ENCODE data around the gene GPT2. TPM values are rescaled to one million over a fixed set of nuclear protein-coding genes. Genes with fewer than 3 reads are reported as not detected.
A peak's percentile ranks its signal among the peaks of the same experiment; 100 is the strongest.

Gene GPT2
- total RNA-seq: 30.5 and 35.0 TPM in 2 replicates
- long read RNA-seq, partial matches to known transcripts: 12 of 22 reads
- long read RNA-seq, other reads (novel, unspliced or antisense): 6 of 22 reads

- Mint-ChIP-seq H3K4me1 (ENCODE audit: unreplicated experiment) (peaks cover 37% of the 10 kb centered on the region), H3K9me3 (ENCODE audit: unreplicated experiment) (no peaks in the 10 kb centered on the region), H3K27ac (ENCODE audit: unreplicated experiment) (peak within 1 kb of the TSS; percentile 91), H3K4me3 (ENCODE audit: unreplicated experiment) (peak within 1 kb of the TSS; percentile 95), H3K36me3 (ENCODE audit: unreplicated experiment) (no peaks in the 10 kb centered on the region), H3K27me3 (ENCODE audit: unreplicated experiment) (peaks cover 11% of the 10 kb centered on the region)
- peak; percentile 21 for TF ChIP-seq CTCF (IDR thresholded peaks at IDR 0.05)
- peak; percentile 99 for DNase-seq (ENCODE audit: extremely low spot score, unreplicated experiment)
Measured at GRCh38 chr16:46883690-46884512, at the start of gene GPT2. GPT2 (plus strand) TSS chr16:46884362; CDS start chr16:46884716, 354 bp downstream.

GRCh38 chr16:46836534-46837530, 47.3 kb upstream of the GPT2 start:
- H3K36me3 Mint-ChIP-seq (ENCODE audit: unreplicated experiment): no peaks in the 10 kb centered on the region
- no peaks in the 10 kb centered on the region for H3K9me3 Mint-ChIP-seq (ENCODE audit: unreplicated experiment)
- no peak for DNase-seq (ENCODE audit: extremely low spot score, unreplicated experiment)
- no peak overlapping the region for H3K27ac Mint-ChIP-seq (ENCODE audit: unreplicated experiment)
- no peaks in the 10 kb centered on the region for H3K4me1 Mint-ChIP-seq (ENCODE audit: unreplicated experiment)
- TF ChIP-seq CTCF (IDR thresholded peaks at IDR 0.05): no peak
- H3K4me3 Mint-ChIP-seq (ENCODE audit: unreplicated experiment): no peak overlapping the region
- H3K27me3 Mint-ChIP-seq (ENCODE audit: unreplicated experiment): peaks cover 30% of the 10 kb centered on the region

- Mint-ChIP-seq H3K4me1 (ENCODE audit: unreplicated experiment) (no peaks in the 10 kb centered on the region), H3K27ac (ENCODE audit: unreplicated experiment) (no peak overlapping the region)
Measured at GRCh38 chr16:46839986-46840443, 44.1 kb upstream of the GPT2 start.

GRCh38 chr16:46842192-46842895, 41.8 kb upstream of the GPT2 start:
- Mint-ChIP-seq H3K9me3 (ENCODE audit: unreplicated experiment) (peaks cover 4% of the 10 kb centered on the region), H3K27ac (ENCODE audit: unreplicated experiment) (no peak overlapping the region), H3K4me1 (ENCODE audit: unreplicated experiment) (no peaks in the 10 kb centered on the region), H3K4me3 (ENCODE audit: unreplicated experiment) (no peak overlapping the region), H3K27me3 (ENCODE audit: unreplicated experiment) (peaks cover 10% of the 10 kb centered on the region), H3K36me3 (ENCODE audit: unreplicated experiment) (no peaks in the 10 kb centered on the region)
- no peak for TF ChIP-seq CTCF (IDR thresholded peaks at IDR 0.05)
- DNase-seq (ENCODE audit: extremely low spot score, unreplicated experiment): no peak

More at GRCh38 chr16:46839986-46840443, 44.1 kb upstream of the GPT2 start:
- Mint-ChIP-seq H3K27me3 (ENCODE audit: unreplicated experiment) (peaks cover 14% of the 10 kb centered on the region), H3K4me3 (ENCODE audit: unreplicated experiment) (no peak overlapping the region), H3K36me3 (ENCODE audit: unreplicated experiment) (no peaks in the 10 kb centered on the region), H3K9me3 (ENCODE audit: unreplicated experiment) (peaks cover 4% of the 10 kb centered on the region)
- no peak for DNase-seq (ENCODE audit: extremely low spot score, unreplicated experiment)
- TF ChIP-seq CTCF (IDR thresholded peaks at IDR 0.05): no peak

Data from osteocyte (in vitro differentiated cells).